H4 (cell line): ENCODE measurements around the gene DTHD1. TPM values are rescaled to one million over a fixed set of nuclear protein-coding genes. Genes with fewer than 3 reads are reported as not detected.

ENCODE experiments used
- DNase-seq: peaks from one replicate; pipeline ENCODE4 v3.0.0-alpha.2; 2015; ENCODE audit warnings: low spot score
- total RNA-seq: library from RNA; depleted of rRNA; stranded (reverse); fragments of >200 nt; shearing (Covaris generic); gene quantifications from 2 replicates; pipeline ENCODE4 v1.2.3, GENCODE V29; 2014; rRNA removed

DTHD1 gene
- not detected in 2 replicates for total RNA-seq

DNA sequence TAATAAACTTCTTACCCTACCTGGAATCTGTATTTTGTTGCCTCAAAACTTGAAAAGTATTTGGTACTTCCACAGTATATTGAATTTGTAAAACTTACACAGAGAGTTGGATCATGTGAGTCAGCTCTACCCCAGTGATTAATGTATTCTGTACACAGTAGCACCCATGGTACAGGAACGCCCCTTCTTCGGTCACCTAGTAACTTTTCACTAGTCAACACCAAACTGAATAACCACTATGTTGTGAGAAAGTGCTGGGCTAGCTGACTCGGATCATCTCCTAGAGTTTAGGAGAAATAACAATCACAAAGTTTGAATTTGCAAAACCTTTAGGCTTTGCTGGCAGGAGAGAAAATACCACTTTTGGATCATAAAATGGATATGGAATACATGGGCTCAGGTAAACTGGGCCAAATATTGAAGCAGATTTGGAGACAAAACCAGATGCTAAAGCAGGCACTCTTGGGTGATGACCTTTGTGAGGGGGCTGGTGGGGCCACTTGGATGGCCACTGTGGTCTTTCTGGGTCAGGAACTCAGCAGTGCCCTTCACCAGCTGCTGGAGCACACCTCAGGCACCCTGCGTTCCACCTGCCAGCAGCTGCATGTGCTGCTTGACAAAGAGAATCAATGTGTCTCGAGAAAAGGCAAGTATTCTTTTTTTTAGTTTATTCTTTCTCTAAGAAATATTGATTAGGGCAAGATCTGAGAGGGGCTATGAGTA lies at the start of gene DTHD1:
Gene DTHD1, plus strand, starts transcription at position 233 of the 723 bp plus-strand sequence. Its CDS starts 143 bp downstream, at position 376.
- no peak for DNase-seq

DNA sequence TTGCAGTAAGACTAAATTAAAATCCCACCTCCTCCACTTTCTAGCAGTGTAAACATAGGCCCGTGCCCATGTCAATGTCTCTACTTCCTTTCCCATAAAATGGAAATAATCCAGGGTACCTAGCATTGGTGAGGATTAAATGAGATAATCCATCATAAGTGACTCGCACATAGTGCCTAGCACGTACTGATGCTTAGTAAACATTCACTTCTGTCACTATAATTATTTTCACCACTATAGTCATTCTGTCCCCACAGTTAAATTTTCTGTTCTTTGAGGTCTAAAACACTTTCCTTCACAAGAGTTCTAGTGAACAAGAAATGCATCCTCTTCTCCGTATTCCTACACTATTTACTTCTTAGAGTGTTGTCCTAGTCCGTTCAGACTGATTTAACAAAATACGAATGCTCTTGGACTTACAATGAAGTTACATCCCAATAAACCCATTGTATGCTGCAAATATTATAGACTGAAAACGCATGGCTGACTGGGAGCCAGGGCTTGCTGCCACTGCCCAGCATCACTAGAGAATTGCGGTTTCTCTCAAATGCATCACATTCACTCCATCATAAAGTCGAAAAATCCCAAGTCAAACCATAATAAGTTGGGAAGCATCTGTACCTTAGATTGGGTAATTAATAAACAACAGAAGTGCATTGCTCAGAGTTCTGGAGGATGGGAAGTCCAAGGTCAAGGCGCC lies 47.7 kb upstream of the DTHD1 start:
- DNase-seq = no peak

DNA sequence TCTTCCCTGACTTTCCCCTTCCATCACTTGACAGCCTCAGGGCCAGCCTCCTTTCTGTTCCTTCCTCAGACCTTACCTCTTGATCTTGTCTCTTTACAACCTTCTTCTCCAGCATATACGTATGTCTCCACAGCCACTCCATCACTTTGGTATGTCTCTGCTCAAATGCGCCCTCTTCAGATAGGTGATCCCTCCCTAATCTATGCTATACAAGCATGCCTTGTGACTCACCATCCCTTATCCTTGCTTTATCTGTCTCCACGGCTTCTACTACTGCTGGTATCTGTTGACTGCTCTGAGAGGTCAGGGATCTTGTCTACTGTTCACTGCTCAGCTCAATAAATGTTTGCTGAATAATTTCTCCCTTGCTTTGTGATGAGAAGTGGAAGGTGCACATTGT lies 46.1 kb upstream of the DTHD1 start:
- DNase-seq = peak; percentile 16

DNA sequence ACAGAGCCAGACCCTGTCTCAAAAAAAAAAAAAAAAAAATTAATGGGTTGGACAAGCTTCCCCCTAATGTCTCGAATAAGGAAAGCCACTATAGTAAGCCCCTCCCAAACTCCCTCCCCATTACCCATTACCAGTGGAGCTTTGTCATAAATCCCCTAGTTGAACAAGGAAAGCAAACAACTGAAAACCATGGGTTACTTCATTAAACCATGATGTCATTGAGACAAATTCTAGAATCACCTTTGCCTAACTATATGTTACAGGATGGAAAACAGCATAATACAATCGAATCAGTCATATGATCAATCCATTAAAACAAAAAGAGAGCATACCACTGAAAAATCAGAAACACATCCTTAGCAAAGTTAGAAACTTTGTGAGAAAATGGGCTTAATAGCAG lies 45.3 kb upstream of the DTHD1 start:
- DNase-seq = no peak

DNA sequence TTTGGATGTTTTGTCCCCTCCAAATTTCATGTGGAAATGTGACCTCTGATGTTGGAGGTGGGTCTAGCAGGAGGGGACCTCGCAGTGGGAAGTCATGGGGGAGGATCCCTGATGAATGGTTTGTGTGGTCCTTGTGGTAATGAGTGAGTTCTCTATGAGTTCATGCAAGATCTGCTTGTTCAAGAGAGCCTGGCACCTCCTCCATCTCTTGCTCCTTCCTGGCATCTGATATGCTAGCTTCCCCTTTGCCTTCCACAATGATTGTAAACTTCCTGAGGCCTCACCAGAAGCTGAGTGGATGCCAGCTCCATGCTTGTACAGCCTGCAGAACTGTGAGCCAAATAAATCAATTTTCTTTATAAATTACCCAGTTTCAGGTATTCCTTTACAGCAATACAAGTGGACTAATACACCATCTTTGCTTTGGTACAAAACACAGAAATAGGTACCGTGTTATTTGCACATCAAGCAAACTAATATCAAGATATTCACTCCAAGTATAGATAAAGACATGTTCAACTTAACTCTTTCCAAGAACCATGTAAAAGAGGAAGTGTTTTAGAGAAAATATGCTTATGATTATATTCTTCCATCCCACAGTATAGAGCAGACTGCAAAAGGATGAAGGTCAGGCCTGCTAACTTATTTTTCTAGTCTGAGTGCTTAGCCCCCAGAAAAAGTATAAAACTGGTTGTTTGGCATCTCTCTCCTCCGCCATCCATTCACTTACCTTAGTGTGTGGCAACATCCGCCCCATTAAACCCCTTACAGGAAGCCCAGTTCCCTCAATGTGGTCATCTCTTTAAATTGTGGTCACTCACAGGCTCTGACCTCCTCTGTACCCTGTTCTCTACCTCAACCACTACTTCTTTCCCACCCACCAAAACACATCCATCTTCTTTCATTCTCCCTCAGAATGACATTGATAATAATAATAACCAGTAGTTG lies 43.8 kb upstream of the DTHD1 start:
- DNase-seq = no peak

DNA sequence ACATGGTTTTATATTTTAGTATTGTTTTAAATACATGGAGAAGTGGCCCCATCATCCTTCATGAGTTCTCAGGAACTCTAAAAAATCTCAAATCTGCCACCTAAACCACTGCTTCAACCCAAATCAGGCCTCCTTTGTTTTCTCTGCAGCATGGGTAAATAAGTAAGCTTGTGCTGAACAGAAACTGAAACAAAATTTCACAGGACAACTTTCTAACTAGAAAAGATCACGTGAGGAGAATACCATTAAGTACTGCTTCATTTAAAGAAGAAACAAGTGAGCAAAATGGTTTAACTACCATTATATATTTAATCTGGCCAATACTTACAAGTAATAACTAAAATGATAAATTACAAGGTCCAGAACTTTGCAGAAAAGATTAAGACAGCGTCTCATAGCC lies 39.6 kb upstream of the DTHD1 start:
- peak; percentile 73 for DNase-seq

DNA sequence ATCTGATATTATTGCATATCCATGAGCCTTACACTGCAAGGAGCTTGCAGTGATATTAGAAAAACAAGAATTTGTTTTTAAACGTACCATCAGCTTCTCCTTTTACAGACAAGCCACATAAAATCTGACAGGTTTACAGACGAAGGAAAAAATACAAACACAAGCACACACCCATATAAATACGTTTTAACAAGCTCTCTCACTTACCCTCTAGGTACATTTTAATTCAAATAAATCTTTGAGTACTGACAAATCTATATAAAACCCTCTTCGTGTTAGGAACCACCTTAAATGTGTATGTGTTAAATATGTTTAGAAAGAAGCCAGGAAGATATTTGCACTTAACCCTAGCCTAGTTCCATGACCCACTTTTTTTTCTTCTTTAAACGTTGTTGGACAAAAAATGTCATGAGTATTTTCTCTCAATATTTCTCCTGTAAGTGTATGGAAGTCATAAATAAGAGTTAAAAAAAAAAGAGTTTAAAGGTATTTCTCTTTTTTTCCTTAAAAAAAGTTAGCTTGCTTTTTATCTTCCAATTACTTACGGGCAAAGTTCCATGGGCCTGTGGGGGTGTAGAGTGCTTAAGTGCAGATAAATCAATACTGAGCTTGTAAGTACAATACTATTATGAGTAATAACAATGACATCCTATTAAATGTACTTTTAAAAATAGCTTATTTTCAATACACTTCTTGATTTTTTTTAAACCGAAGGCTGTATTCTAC lies 38.6 kb upstream of the DTHD1 start:
- DNase-seq = no peak

DNA sequence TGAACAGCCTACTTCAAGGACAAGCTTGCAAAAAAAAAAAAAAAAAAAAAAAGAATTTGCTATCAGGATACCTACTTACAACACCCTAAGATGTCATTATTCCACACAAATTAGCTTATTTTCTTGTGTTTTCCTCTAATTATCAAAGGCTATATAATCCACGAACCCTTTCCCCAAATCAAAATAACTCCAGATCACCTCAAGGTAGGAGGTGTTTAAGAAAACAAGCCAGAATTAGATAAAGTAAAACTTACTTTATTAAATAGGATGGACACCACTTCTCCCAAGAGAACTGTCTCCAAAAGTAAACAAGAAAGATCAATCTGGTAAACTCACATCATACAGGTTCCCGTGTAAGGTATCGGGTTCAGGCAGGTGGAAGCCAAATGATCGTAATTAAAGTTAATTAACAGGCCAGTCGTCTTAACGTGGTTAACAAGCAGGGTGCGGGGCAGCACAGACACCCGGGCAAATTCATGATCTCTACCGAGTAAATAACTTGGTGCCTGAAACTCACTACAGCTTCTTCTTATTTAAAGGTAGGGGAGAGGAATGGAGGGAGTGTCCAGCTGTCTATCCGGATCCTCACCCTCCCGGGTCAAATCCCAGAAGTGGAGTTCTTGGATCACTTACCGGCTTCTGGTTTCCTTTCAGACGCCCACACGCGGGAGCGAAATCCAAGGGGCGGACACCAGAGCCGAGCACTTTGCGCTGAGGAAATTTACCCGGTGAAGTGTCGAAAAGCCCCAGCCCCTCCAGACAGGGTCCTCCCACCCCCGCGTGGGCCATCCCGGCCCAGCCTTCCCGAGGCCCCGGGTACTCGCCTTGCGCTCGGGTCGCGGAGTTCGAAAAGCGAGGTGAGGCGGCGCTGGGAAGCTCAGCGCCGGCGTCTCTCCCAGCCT lies 37.8 kb upstream of the DTHD1 start:
- DNase-seq = peak; percentile 25

DNA sequence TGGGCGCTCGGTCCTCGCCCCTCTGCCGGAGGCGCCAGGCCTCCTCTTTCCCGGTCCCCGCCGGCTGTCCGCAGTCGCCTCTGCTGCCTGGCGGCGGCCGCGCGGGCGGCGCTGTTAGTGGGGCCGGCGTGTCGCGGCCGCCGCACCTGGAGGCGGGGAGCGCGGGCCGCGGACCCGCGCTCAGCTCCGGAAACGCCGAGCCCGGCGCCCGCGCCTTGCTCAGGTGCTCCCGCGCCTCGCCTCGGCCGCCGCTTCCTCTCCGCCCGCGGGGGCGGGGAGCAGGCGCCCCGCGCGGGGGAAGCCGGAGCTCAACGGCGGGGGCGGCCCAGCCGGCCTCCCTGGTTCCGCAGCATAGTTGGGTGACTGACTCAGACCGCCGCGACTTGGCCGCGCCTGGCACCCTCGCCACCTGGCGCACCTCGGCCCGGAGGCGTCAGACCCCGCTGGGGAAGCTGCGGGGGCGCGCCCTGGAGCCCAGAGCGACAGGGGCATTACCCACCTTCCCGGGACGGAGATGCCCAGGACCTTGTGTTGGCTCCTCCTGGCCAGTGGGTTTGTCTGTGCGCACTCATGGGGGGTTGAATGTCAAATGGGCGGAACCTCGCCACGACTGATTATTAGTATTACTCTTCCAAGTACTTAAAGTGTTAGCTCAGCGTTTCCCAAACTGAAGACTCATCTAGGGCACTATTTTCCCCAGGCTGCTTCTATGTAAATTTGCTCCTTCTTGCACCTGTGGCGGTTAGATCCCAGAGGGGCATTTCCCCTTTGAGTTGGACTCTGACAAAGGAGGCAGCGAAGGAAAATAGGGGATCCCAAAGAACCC lies 36.9 kb upstream of the DTHD1 start, which contains the start of gene ARAP2:
Gene ARAP2, minus strand, starts transcription at position 258 of the 826 bp plus-strand sequence. CDS start 15,028 bp downstream, outside the sequence.
- DNase-seq = peak; percentile 47

DNA sequence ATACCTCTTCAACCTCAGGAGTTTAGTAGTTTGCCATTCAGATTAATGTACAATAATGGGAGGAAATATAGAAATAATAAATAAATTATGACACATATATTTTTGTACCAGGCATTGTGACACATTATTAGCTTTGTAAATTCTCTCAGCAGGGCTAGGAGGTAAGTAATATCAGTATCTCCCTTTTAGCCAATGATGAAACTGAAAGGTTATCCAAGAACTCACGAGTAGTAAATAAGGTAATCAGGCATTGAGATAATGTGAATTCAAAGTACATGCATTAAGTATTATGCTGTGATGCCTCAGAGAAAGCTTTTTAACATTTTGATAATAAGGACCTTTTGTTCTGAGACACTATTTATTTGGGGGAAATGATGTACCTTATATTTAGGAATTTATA lies 31.8 kb upstream of the DTHD1 start:
- no peak for DNase-seq

DNA sequence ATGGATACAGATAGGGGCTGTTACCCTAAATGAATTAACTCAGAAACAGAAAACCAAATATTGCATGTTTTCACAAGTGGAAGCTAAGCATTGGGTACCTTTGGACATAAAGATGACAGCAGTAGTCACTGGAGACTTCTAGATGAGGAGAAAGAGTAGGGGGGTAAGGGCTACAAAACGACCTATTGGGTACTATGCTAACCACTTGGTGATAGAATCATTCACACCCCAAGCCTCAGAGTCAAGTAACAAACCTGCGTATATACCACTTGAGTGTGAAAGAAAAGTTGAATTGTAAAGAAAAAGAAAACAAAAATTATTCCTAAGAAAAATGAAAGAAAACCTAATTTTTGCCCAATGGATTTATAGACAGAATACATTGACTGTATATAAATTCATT lies 29.4 kb upstream of the DTHD1 start:
- no peak for DNase-seq

DNA sequence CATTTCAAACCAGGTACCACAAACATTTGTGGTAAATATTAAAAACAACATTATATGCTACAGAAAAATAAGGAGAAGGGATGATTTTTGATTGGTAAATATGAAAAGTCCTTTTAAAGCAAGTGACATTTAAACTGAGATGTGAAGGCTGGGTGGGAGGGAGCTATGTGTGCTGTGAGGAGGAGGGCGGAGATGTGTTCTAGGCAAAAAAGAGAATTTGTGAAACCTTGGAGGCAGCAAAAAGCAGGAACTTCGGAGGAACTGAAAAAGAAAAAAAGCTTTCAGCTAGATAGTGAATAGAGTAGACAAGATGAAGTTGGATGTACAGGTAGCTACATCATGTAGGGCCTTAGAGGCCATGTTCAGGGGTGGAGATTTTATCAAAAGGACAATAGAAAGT lies 27.0 kb upstream of the DTHD1 start:
- DNase-seq = no peak

DNA sequence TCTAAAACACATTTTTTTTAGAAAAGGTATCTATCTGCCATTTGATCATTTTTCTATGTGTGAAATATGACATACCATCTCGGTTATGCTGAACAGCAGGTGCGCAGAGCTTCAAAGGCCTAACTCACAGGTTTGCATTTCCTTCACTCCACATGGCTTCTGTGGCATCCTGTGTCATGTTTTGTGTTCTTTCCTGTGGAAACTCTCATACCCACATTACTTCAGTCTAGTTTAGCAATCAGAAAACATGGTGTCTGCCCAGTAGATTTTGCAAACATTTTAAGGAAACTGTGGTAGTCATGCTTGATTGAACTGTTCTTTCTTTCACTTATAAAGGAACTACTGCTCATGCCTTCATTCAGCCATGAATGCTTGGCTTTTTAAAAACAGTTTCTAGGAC lies 25.8 kb upstream of the DTHD1 start:
- DNase-seq = no peak

DNA sequence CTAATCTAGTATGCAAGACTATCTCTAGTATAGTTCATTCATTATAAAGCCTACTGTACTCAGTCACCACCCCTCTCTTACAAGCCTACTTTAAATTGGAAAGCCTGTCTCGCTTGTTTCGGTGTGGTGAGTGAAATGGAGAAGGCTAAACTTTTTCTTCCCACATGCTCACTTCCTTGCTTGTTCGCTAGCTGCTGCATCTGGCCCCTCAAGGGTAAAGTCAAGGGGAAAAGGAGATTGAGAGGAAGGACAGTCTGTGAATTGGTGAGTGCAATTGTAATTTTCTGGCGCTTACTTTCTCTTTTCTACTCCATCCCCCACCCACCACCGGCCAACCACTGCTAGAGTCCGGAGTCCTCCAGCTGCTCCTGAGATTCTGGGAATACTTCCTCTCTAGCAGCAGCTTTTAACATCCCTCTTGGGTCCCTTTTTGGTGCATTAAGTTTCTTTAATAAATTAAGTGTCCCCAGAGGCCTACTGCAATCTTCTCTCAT lies 25.0 kb upstream of the DTHD1 start:
- no peak for DNase-seq

DNA sequence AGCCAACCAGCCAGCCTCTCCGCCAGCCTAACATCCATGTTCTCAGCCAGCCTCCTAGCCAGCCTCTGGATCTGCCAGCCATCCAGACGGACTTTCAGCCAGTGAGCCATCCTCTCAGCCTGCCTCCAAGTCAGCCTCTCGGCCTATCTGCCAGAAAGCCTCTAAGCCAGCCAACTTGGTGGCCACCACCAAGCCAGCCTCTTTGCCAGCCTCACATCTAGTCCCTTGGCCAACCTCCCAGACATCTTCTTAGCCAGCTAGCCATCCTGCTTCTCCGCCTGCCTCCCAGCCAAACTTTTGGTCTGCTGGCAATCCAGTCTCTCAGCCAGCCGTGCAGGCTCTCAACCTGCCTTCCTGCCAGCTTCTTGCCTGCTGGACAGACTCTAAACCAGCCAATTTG lies 20.7 kb upstream of the DTHD1 start:
- DNase-seq = no peak

DNA sequence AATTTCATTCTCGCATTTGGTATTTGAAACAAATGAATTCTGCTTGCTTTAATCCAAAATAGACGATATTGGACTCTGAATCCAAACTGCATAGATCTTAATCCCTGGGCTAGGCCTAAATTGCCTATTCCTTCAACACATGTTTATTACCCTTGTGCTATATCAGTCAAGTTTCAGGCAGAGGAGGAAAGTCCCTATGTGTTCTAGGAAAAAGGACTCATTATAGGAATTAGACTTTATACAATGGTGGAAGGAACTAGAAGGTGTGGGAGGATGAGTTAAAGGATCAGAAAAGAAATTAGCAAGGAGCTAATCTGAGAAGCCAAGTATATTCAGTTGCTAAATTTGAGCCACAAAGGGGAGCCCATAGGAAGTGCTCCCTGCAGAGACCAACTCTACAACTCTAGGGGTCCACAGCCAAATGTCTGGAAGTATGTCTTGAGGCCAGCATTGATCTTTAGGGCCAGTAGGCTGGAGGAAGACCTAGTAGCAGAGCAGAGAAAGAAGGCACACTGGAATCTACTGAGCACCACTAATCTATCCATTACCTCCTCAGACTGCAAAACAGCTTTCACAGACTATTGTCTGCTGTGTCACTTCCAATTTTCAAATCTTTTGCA lies 17.1 kb upstream of the DTHD1 start:
- DNase-seq = no peak

DNA sequence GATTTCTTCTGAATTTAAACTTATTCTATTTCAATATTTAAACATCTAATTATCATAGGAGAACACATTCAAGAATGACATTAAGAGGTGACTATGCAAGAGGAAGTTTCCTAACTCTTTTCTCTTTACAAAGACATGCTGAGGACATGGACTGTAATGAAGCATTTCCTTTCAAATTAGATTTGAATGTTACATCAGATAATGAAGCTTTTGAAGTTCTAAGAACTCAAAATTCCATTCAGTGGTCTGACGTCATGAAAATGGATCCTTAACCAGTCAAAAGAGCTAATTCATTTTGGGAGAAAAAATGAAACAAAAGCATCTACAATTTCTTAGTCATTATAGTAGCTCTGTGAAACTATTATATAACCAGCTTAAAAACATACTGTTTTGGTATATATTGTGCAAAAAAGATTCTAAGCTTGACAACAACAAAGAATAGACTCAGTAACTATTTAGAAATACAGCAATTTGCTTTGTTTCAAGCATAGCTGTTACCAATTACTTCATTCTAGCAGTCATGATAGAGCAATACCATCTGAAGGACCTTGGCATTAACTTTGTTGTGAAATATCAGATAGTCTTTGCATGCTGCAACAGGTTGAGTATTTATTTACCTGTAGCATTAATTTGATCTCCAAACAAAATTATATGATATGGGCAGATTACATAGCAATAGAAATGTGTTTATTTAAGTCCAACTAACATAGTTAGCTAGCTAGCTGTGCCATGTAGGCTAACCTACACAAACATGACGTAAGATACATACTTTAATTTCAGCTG lies 13.7 kb upstream of the DTHD1 start:
- no peak for DNase-seq

DNA sequence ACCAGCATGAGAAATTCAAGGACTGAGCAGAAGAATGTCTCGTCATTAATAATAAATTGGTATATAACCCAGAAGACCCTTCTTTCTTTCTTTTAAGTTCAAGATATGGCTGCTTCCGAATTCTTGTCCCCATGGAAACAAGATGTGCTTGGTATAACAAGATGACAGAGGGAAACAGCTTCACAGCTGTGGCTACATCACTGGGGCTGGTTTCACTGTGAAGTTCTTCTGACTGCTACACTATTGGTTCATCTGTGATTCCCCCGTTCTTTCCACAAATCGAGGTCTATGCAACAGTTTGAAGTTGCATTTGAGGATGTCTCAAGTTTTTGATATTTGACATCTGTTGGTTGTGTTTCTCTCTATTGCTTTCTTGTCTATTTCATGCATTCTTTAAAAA lies 12.3 kb upstream of the DTHD1 start:
- DNase-seq = no peak
